ENCODE results near the gene ANAPC5. TPM values are rescaled to one million over a fixed set of nuclear protein-coding genes. Genes with fewer than 3 reads are reported as not detected.
"Not testable (repeated sequence)": the region's sequence is repeated elsewhere in the genome, so short reads cannot be mapped to it uniquely, and the experiment has no call there.

ANAPC5 gene
- total RNA-seq, 2 experiments from 2014 or later, result 135 to 147 TPM

GRCh38 chr12:121304306-121304705, 47.9 kb downstream of the ANAPC5 start:
- Mint-ChIP-seq H3K4me1 (ENCODE audit: low read depth) (peaks cover 11% of the 10 kb centered on the region), H3K9me3 (ENCODE audit: insufficient read depth) (no peaks in the 10 kb centered on the region), H3K4me3 (no peak overlapping the region), H3K27me3 (ENCODE audit: low read depth) (peaks cover 2% of the 10 kb centered on the region), H3K36me3 (ENCODE audit: low read depth) (peaks cover 11% of the 10 kb centered on the region), H3K27ac (no peak overlapping the region)
- POLR2A ChIA-PET, result interaction anchor here (2.6 kb wide), 1 partner anchor 8 kb away, joined by 8 read pairs; the partner anchor contains the start of gene CAMKK2
- DNase-seq, result no peak
- CTCF ChIA-PET, result no interaction called here
- ATAC-seq, result no peak

DNA sequence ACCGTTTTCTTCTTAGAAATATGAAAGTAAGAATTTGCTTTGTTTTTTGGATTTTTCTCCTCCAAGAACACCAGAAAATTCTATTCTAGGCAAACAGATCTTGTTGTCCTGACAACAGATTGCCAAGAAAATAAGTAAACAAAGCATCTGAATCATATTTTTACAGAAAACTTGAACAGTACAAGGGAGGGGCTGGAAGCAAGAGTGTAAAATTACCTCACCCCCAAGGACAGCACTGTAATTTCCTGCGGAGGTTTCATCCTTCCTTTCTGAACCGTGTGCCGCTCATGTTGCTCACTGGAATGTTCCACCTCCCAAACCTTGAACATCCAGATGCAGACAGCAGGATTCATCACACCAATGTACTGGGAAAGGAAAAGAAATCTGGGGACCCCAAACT, 50.3 kb downstream of the ANAPC5 start:
- no peak overlapping the region for H3K4me3 Mint-ChIP-seq
- DNase-seq, result no peak
- no peak overlapping the region for H3K27ac Mint-ChIP-seq
- peaks cover 2% of the 10 kb centered on the region for H3K27me3 Mint-ChIP-seq (ENCODE audit: low read depth)
- no peak for ATAC-seq
- ChIA-PET CTCF (no interaction called here), POLR2A (no interaction called here)
- H3K4me1 Mint-ChIP-seq (ENCODE audit: low read depth), result peaks cover 18% of the 10 kb centered on the region
- H3K9me3 Mint-ChIP-seq (ENCODE audit: insufficient read depth), result no peaks in the 10 kb centered on the region
- no peaks in the 10 kb centered on the region for H3K36me3 Mint-ChIP-seq (ENCODE audit: low read depth)

DNA sequence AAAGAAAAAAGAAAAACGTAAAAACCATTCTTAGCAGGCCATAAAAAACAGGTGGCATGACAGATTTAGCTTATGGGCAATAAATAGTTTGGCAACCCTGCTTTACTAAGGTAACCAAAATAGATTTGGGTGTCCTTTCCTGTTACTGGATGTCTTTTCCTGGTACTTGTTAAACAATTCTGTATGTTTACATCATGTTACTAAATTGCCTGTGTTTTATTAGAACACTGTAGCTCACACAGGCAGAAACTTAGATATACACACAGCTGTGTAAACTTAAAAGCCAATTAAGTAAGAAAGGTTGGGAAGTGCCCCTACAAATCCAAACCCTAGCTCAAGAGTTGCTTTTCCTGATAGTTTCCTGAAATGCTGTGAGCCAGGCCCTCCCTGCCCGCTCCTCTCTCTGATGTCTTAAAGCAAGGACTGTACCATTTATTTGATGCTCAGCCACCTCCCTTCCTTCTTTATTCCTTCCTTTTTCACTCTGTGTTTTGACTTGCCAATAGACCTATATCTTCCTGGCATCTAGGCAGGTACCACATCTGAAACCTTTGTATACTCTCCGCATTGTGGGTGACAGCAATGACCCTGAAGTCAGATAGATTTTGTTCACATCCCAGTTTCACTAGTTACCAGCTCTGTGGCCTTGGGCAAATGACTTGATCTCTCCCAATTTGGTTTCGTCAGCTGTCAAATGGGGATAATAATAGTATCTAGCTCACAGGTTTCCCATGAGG, 52.0 kb downstream of the ANAPC5 start:
- Mint-ChIP-seq H3K9me3 (ENCODE audit: insufficient read depth) (no peaks in the 10 kb centered on the region), H3K27me3 (ENCODE audit: low read depth) (peaks cover 2% of the 10 kb centered on the region), H3K27ac (no peak overlapping the region), H3K36me3 (ENCODE audit: low read depth) (no peaks in the 10 kb centered on the region), H3K4me1 (ENCODE audit: low read depth) (peaks cover 22% of the 10 kb centered on the region), H3K4me3 (no peak overlapping the region)
- POLR2A ChIA-PET, result interaction anchor here (0.5 kb wide), 1 partner anchor 51 kb away, joined by 3 read pairs; no protein-coding TSS in a partner anchor
- CTCF ChIA-PET, result interaction anchor here (1.2 kb wide), 1 partner anchor 317 kb away, joined by 3 read pairs; no protein-coding TSS in a partner anchor
- DNase-seq (no peak), ATAC-seq (no peak)

GRCh38 chr12:121299662-121300061, 52.5 kb downstream of the ANAPC5 start:
- ChIA-PET CTCF (interaction anchor here (1.2 kb wide), 1 partner anchor 318 kb away, joined by 3 read pairs; no protein-coding TSS in a partner anchor), POLR2A (interaction anchor here (0.5 kb wide), 1 partner anchor 52 kb away, joined by 3 read pairs; no protein-coding TSS in a partner anchor)
- Mint-ChIP-seq H3K27me3 (ENCODE audit: low read depth) (peaks cover 2% of the 10 kb centered on the region), H3K4me1 (ENCODE audit: low read depth) (peaks cover 25% of the 10 kb centered on the region), H3K4me3 (no peak overlapping the region), H3K36me3 (ENCODE audit: low read depth) (no peaks in the 10 kb centered on the region), H3K9me3 (ENCODE audit: insufficient read depth) (no peaks in the 10 kb centered on the region), H3K27ac (no peak overlapping the region)
- no peak for ATAC-seq
- DNase-seq, result no peak

DNA sequence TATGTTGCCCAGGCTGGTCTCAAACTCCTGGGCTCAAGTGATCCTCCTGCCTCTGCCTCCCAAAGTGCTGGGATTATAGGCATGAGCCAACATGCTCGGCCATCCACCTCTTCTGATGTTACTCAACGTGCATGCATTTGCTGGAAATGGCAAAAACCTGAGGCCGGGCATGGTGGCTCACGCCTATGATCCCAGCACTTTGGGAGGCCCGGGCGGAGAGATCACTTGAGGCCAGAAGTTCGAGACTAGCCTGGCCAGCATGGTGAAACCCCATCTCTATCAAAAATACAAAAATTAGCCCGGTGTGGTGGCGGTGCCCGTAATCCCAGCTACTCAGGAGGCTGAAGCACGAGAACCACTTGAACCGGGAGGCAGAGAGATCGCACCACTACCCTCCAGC, 53.8 kb downstream of the ANAPC5 start:
- H3K9me3 Mint-ChIP-seq (ENCODE audit: insufficient read depth); DNase-seq; H3K27ac Mint-ChIP-seq; POLR2A ChIA-PET; H3K36me3 Mint-ChIP-seq (ENCODE audit: low read depth); H3K27me3 Mint-ChIP-seq (ENCODE audit: low read depth); ATAC-seq: not testable (repeated sequence)
- CTCF ChIA-PET, result interaction anchor here (0.7 kb wide), 1 partner anchor 163 kb away, joined by 3 read pairs; no protein-coding TSS in a partner anchor
- H3K4me1 Mint-ChIP-seq (ENCODE audit: low read depth), result peaks cover 36% of the 10 kb centered on the region
- peak overlapping the region; percentile 82 for H3K4me3 Mint-ChIP-seq

DNA sequence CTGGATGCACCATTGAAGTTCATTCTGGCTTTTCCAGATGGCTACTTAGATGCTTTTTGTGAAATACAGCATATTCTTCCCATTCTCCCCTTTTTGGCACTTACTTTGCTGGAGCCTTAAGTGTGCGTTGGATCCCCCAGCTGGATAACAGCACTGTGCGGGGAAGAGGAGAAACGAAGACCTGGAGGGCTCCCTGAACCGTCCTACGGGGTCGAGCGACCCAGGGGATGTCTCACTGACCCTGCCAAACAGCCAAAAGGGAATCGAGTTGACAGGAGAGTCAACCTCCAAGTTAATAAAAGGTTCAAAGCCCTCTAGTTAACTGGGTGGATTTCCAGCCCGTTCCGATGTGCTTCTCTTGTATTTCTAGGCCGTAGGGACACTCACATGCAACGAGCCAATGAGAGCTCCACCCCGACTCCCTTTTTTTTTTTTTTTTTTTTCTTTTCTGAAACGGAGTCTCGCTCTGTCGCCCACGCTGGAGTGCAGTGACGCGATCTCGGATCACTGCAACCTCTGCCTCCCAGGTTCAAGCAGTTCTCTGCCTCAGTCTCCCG, 54.7 kb downstream of the ANAPC5 start:
- Mint-ChIP-seq H3K27ac (peak overlapping the region; percentile 81), H3K9me3 (ENCODE audit: insufficient read depth) (no peaks in the 10 kb centered on the region), H3K4me3 (peak overlapping the region; percentile 82), H3K4me1 (ENCODE audit: low read depth) (peaks cover 40% of the 10 kb centered on the region), H3K27me3 (ENCODE audit: low read depth) (peaks cover 2% of the 10 kb centered on the region), H3K36me3 (ENCODE audit: low read depth) (peaks cover 4% of the 10 kb centered on the region)
- ATAC-seq, result no peak
- ChIA-PET POLR2A (interaction anchor here (0.7 to 2.6 kb wide), 3 partner anchors 8 to 759 kb away, joined by 3 to 8 read pairs (median 4); no protein-coding TSS in a partner anchor), CTCF (interaction anchor here (1.4 kb wide), 1 partner anchor 103 kb away, joined by 5 read pairs; the partner anchor contains the start of gene RNF34)
- peak; percentile 29 for DNase-seq

DNA sequence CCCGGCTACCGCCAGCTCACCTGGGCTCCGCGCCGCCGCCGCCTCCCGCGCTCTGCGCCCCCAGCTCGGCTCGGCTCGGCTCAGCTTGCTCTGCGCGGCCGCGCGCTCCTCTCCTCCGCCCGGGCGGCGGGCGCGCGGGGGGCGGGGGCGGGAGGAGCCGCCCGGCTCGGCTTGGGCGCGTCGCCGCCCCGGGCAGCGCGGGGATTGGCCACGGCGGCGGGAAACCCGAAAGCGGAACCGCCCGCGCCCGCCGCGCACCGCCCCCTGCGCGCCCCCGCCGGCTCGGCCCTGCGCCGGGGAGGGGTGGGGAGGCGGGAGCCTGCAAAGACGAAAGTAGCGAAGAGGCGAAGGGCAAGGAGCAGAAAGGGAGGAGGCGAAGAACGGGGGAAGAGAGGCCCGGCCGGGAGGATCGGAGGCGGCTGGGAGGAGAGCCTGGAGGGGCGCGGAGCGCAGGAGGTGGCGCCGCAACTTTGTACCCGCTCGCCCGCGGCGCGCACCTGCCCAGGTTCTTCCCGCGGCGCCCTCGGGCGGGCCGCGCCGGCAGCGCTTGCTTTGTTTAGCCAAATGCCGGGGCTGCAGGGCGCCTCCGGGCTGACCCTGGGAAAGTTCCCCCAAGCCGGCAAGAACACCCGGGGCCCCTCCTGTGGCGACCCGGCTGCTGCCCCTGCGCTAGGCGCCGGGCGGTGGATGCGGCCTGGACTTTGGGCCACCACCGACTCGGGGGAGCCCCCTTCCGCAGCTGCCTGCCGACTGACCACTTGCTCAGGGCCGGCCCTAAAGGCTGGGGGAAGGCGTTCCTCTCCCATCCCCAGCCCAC, 55.4 kb downstream of the ANAPC5 start, which contains the start of gene CAMKK2:
TSS of gene CAMKK2 (minus strand) at position 92 of the 817 bp plus-strand sequence. CDS start 22,183 bp downstream, outside the sequence.
- H3K4me1 Mint-ChIP-seq (ENCODE audit: low read depth), result peaks cover 44% of the 10 kb centered on the region

GRCh38 chr12:121295746-121296617, 56.2 kb downstream of the ANAPC5 start:
- POLR2A ChIA-PET, result interaction anchor here (0.6 to 2.6 kb wide), 2 partner anchors 10 to 828 kb away, joined by 4 to 8 read pairs; no protein-coding TSS in a partner anchor
- CTCF ChIA-PET, result interaction anchor here (1.0 to 2.1 kb wide), 3 partner anchors 57 to 236 kb away, joined by 4 to 5 read pairs (median 5); partner anchors contain the start of gene RNF34
- H3K27me3 Mint-ChIP-seq (ENCODE audit: low read depth), result peaks cover 2% of the 10 kb centered on the region
- H3K27ac Mint-ChIP-seq, result peak overlapping the region; percentile 86
- H3K4me1 Mint-ChIP-seq (ENCODE audit: low read depth), result peaks cover 47% of the 10 kb centered on the region
- ATAC-seq (peak; percentile 28), DNase-seq (peak; percentile 32)
- peak overlapping the region; percentile 89 for H3K4me3 Mint-ChIP-seq
- no peaks in the 10 kb centered on the region for H3K9me3 Mint-ChIP-seq (ENCODE audit: insufficient read depth)
- H3K36me3 Mint-ChIP-seq (ENCODE audit: low read depth), result peaks cover 14% of the 10 kb centered on the region

More for the DNA sequence above, 55.4 kb downstream of the ANAPC5 start, which contains the start of gene CAMKK2:
- H3K4me3 Mint-ChIP-seq, result peak within 1 kb of the TSS; percentile 89
- H3K9me3 Mint-ChIP-seq (ENCODE audit: insufficient read depth), result no peaks in the 10 kb centered on the region
- POLR2A ChIA-PET, result interaction anchor here (0.7 to 2.6 kb wide), 3 partner anchors 9 to 759 kb away, joined by 3 to 8 read pairs (median 4); no protein-coding TSS in a partner anchor
- peaks cover 7% of the 10 kb centered on the region for H3K36me3 Mint-ChIP-seq (ENCODE audit: low read depth)
- H3K27me3 Mint-ChIP-seq (ENCODE audit: low read depth), result peaks cover 2% of the 10 kb centered on the region
- CTCF ChIA-PET, result interaction anchor here (1.0 to 2.1 kb wide), 3 partner anchors 58 to 237 kb away, joined by 4 to 5 read pairs (median 5); partner anchors contain the start of gene RNF34
- DNase-seq (peak; percentile 89), ATAC-seq (peak; percentile 88)
- H3K27ac Mint-ChIP-seq, result peak within 1 kb of the TSS; percentile 86

DNA sequence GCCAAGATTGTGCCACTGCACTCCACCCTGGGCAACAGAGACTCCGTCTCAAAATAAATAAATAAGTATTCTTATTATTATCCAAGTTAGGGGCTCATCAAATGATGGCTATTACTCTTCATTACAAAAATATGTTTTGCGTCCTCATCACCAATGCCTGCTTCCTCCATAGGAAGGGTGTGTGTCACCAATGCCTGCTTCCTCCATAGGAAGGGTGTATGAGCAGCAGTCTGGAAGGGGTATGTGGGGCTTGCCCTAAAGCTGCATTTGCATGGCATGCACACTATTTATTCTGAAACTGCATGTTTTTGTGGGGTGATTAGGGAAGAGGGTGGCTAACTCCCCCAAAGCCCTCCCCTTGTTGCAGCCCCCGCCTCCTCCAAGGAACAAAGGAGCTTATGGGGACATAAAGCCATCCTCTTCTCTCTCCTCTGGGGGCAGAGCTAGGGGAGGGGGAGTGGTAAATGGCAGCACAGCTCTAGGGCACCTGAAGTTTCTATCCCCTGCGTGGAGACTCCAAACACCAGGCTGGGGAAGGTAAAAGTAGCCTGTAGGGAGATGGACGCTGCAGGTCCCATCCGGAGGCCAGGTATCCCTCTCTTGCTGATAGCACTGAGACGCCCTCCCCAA, 57.0 kb downstream of the ANAPC5 start:
- ChIA-PET POLR2A (interaction anchor here (0.6 to 2.6 kb wide), 2 partner anchors 10 to 827 kb away, joined by 4 to 8 read pairs; no protein-coding TSS in a partner anchor), CTCF (interaction anchor here (2.1 kb wide), 1 partner anchor 56 kb away, joined by 5 read pairs; no protein-coding TSS in a partner anchor)
- peak overlapping the region; percentile 86 for H3K27ac Mint-ChIP-seq
- peak overlapping the region; percentile 89 for H3K4me3 Mint-ChIP-seq
- ATAC-seq (no peak), DNase-seq (peak; percentile 31)
- H3K36me3 Mint-ChIP-seq (ENCODE audit: low read depth), result peaks cover 14% of the 10 kb centered on the region
- peaks cover 43% of the 10 kb centered on the region for H3K4me1 Mint-ChIP-seq (ENCODE audit: low read depth)
- H3K9me3 Mint-ChIP-seq (ENCODE audit: insufficient read depth), result no peaks in the 10 kb centered on the region
- no peaks in the 10 kb centered on the region for H3K27me3 Mint-ChIP-seq (ENCODE audit: low read depth)

DNA sequence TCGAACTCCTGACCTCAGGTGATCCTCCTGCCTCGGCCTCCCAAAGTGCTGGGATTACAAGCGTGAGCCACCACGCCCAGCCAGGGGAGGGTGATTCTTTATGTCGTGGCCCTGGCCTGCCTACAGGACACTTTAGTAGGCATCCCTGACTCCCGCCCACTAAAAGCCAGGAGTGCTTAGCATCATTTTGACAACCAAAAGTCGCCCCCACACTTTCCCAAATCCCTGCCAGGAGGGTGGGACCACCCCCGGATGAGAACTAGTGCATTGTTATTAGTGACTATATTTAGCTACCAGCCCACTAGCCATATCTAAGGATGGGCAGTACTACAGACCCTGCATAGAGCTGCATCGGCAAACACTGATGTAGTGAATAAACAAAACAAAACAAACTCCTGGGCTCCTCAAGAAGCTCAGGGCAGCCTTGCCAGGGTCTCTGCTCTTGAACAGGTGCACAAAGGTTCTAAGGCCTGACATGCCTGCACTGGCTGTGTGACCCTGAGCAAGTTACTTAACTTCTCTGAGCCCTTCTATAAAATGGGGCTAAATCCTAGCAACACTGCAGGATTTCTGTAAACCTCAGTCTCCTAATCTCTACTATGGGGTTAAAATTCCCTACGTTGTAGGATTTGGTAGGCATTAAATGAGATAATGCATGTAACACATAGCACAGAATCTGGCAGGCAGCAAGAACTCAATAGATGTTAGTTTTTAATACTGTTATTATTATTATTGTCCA, 57.9 kb downstream of the ANAPC5 start:
- ATAC-seq, result no peak
- Mint-ChIP-seq H3K4me1 (ENCODE audit: low read depth) (peaks cover 38% of the 10 kb centered on the region), H3K9me3 (ENCODE audit: insufficient read depth) (no peaks in the 10 kb centered on the region), H3K36me3 (ENCODE audit: low read depth) (peaks cover 17% of the 10 kb centered on the region), H3K4me3 (peak overlapping the region; percentile 8), H3K27me3 (ENCODE audit: low read depth) (no peaks in the 10 kb centered on the region), H3K27ac (no peak overlapping the region)
- ChIA-PET CTCF (no interaction called here), POLR2A (no interaction called here)
- DNase-seq, result no peak

All from activated CD8-positive, alpha-beta T cell treated with anti-CD3 and anti-CD28 coated beads, Interleukin-2, amount 10 ng/mL, durations not matched to agents 7 days and 5 days (primary cell).